Measurements from ENCODE around the gene BABAM1. TPM values are rescaled to one million over a fixed set of nuclear protein-coding genes. Genes with fewer than 3 reads are reported as not detected.
"Not testable (repeated sequence)": the region's sequence is repeated elsewhere in the genome, so short reads cannot be mapped to it uniquely, and the experiment has no call there.

BABAM1 gene
- total RNA-seq, 1 experiment from 2014 or later: 83.9 TPM

GRCh38 chr19:17262557-17262956 lies 4.7 kb upstream of the BABAM1 start:
- no peaks in the 10 kb centered on the region for H3K36me3 ChIP-seq (ENCODE audit: insufficient read depth, low read length)
- no peaks in the 10 kb centered on the region for H3K9me2 ChIP-seq (replicated peaks; ENCODE audit: insufficient read depth, low read length)
- H3K9me3 ChIP-seq (ENCODE audit: low read length): no peaks in the 10 kb centered on the region
- H2AFZ ChIP-seq (ENCODE audit: low read length): no peak overlapping the region
- no peak overlapping the region for H3K27ac ChIP-seq (ENCODE audit: low read length)
- H4K20me1 ChIP-seq (ENCODE audit: insufficient read depth, low read depth, low read length): no peaks in the 10 kb centered on the region
- H3K4me3 ChIP-seq (ENCODE audit: low read length): no peak overlapping the region
- H3K79me2 ChIP-seq (ENCODE audit: low read length): peaks cover under 1% of the 10 kb centered on the region; the same call in 1 of the 2 replicates
- H3K27me3 ChIP-seq (ENCODE audit: low read length): no peaks in the 10 kb centered on the region
- no peak for DNase-seq
- peaks cover 18% of the 10 kb centered on the region for H3K4me1 ChIP-seq (ENCODE audit: low read length)
- no peak overlapping the region for H3K9ac ChIP-seq (ENCODE audit: low read length)
- H3K4me2 ChIP-seq (ENCODE audit: low read depth, low read length, poor library complexity, severe bottlenecking): no peak overlapping the region

DNA sequence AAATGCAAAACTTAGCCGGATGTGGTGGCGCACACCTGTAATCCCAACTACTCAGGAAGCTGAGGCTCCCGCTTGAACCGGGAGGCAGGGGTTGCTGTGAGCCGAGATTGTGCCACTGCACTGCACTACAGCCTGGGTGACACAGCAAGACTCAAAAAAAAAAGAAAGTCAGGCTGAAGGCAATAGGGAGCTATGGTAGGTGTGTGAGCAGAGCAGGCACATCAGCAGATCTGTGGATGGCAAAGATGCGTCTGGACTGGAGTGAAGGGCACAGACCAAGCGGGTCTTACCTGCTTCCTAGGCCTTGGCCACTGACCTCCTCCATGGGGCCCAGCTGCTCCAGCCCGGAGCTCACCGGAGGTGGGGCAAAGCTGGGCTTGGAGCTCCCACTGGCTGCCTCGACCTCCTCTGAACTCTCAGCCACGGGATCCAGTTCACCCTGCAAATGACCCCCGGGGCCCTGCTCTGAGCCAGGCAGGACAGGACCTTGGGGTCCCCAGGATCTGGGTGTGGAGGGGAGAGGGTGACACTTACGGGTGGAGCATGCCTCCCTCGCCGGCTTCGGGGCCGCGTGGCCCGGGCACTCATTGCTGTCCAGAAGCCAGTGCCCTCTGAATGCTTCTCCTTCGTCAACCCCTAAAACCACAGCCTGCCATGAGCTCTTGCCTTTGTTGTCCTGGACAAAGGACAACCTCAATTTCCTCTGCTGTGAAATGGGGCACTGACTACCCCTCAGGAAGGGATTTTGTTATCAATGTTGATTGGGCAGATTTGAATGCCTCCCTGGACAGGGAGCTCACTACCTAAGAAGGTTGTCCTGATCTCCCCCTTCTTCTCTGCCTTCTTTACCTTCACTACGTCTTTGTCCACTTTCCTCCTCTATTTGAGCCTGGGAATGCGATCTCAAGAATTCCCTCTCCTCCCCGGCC lies 3.3 kb upstream of the BABAM1 start:
- Histone ChIP-seq H3K4me2 (ENCODE audit: low read depth, low read length, poor library complexity, severe bottlenecking) (no peak overlapping the region), H3K9ac (ENCODE audit: low read length) (no peak overlapping the region), H3K79me2 (ENCODE audit: low read length) (peaks cover 15% of the 10 kb centered on the region), H3K4me1 (ENCODE audit: low read length) (peaks cover 28% of the 10 kb centered on the region), H2AFZ (ENCODE audit: low read length) (no peak overlapping the region), H3K9me2 (replicated peaks; ENCODE audit: insufficient read depth, low read length) (no peaks in the 10 kb centered on the region), H3K9me3 (ENCODE audit: low read length) (no peaks in the 10 kb centered on the region), H4K20me1 (ENCODE audit: insufficient read depth, low read depth, low read length) (no peaks in the 10 kb centered on the region), H3K27ac (ENCODE audit: low read length) (no peak overlapping the region), H3K27me3 (ENCODE audit: low read length) (no peaks in the 10 kb centered on the region), H3K4me3 (ENCODE audit: low read length) (no peak overlapping the region), H3K36me3 (ENCODE audit: insufficient read depth, low read length) (no peaks in the 10 kb centered on the region)
- no peak for DNase-seq

DNA sequence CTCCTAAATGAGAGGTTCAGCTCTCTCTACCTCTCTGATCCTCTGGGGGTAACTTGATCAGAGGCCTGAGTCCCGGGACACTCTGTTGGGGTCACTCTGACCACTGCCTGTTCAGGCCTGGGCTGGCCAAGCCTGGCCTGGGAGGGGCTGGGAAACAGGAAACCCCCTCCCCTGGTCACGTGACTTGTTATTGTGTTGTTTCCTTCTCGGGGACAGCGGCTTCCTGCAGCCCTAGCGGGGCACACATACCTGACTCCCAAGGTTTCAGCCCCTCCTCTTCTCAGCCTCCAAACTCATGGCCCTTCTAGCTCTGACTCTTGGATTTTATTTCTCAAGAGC lies 2.6 kb upstream of the BABAM1 start, which contains the start of gene USHBP1:
Gene USHBP1, minus strand, starts transcription at position 105 of the 339 bp plus-strand sequence. CDS start 446 bp downstream, outside the sequence.
- DNase-seq: no peak
- H3K4me1 ChIP-seq (ENCODE audit: low read length): peaks cover 29% of the 10 kb centered on the region

GRCh38 chr19:17266026-17266425 lies 1.2 kb upstream of the BABAM1 start:
- Histone ChIP-seq H3K4me2 (ENCODE audit: low read depth, low read length, poor library complexity, severe bottlenecking) (peak overlapping the region; percentile 75), H3K27me3 (ENCODE audit: low read length) (no peaks in the 10 kb centered on the region), H3K27ac (ENCODE audit: low read length) (peak overlapping the region; percentile 93), H3K36me3 (ENCODE audit: insufficient read depth, low read length) (no peaks in the 10 kb centered on the region), H3K79me2 (ENCODE audit: low read length) (peaks cover 17% of the 10 kb centered on the region), H3K9me3 (ENCODE audit: low read length) (no peaks in the 10 kb centered on the region), H3K4me3 (ENCODE audit: low read length) (peak overlapping the region; percentile 40), H3K4me1 (ENCODE audit: low read length) (peaks cover 23% of the 10 kb centered on the region), H4K20me1 (ENCODE audit: insufficient read depth, low read depth, low read length) (no peaks in the 10 kb centered on the region), H2AFZ (ENCODE audit: low read length) (no peak overlapping the region), H3K9ac (ENCODE audit: low read length) (peak overlapping the region; percentile 59), H3K9me2 (replicated peaks; ENCODE audit: insufficient read depth, low read length) (no peaks in the 10 kb centered on the region)
- no peak for DNase-seq

More for the DNA sequence above, 2.6 kb upstream of the BABAM1 start, which contains the start of gene USHBP1:
- Histone ChIP-seq H3K4me2 (ENCODE audit: low read depth, low read length, poor library complexity, severe bottlenecking) (no peak within 1 kb of the TSS), H3K9ac (ENCODE audit: low read length) (no peak within 1 kb of the TSS), H3K27ac (ENCODE audit: low read length) (no peak within 1 kb of the TSS), H2AFZ (ENCODE audit: low read length) (no peak within 1 kb of the TSS), H3K9me2 (replicated peaks; ENCODE audit: insufficient read depth, low read length) (no peaks in the 10 kb centered on the region), H3K27me3 (ENCODE audit: low read length) (no peaks in the 10 kb centered on the region), H3K4me3 (ENCODE audit: low read length) (no peak within 1 kb of the TSS), H3K36me3 (ENCODE audit: insufficient read depth, low read length) (no peaks in the 10 kb centered on the region), H4K20me1 (ENCODE audit: insufficient read depth, low read depth, low read length) (no peaks in the 10 kb centered on the region), H3K9me3 (ENCODE audit: low read length) (no peaks in the 10 kb centered on the region), H3K79me2 (ENCODE audit: low read length) (peaks cover 17% of the 10 kb centered on the region)

- H3K9me2 ChIP-seq (replicated peaks; ENCODE audit: insufficient read depth, low read length): no peaks in the 10 kb centered on the region
- H3K9ac ChIP-seq (ENCODE audit: low read length): peak overlapping the region; percentile 59
- H3K4me2 ChIP-seq (ENCODE audit: low read depth, low read length, poor library complexity, severe bottlenecking): peak overlapping the region; percentile 75
- peak overlapping the region; percentile 40; the same call in 1 of the 2 replicates for H3K4me3 ChIP-seq (ENCODE audit: low read length)
- H4K20me1 ChIP-seq (ENCODE audit: insufficient read depth, low read depth, low read length): no peaks in the 10 kb centered on the region
- H3K27me3 ChIP-seq (ENCODE audit: low read length): no peaks in the 10 kb centered on the region
- H3K9me3 ChIP-seq (ENCODE audit: low read length): no peaks in the 10 kb centered on the region
- peaks cover 21% of the 10 kb centered on the region for H3K4me1 ChIP-seq (ENCODE audit: low read length)
- peaks cover 17% of the 10 kb centered on the region for H3K79me2 ChIP-seq (ENCODE audit: low read length)
- no peak overlapping the region for H2AFZ ChIP-seq (ENCODE audit: low read length)
- peak overlapping the region; percentile 93 for H3K27ac ChIP-seq (ENCODE audit: low read length)
- peaks cover 4% of the 10 kb centered on the region; the same call in 1 of the 2 replicates for H3K36me3 ChIP-seq (ENCODE audit: insufficient read depth, low read length)
- no peak for DNase-seq
Measured at GRCh38 chr19:17266589-17266974, 661 bp upstream of the BABAM1 start.

DNA sequence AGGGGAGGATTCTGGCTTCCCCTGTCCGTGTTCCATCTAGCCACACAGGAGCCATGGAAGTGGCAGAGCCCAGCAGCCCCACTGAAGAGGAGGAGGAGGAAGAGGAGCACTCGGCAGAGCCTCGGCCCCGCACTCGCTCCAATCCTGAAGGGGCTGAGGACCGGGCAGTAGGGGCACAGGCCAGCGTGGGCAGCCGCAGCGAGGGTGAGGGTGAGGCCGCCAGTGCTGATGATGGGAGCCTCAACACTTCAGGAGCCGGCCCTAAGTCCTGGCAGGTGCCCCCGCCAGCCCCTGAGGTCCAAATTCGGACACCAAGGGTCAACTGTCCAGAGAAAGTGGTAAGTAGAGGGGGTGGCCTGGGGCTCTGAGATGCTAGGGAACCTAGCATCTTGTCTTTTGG lies 1.5 kb downstream of the BABAM1 start:
- Histone ChIP-seq H2AFZ (ENCODE audit: low read length) (no peak overlapping the region), H3K36me3 (ENCODE audit: insufficient read depth, low read length) (peaks cover 4% of the 10 kb centered on the region; the same call in 1 of the 2 replicates), H3K9ac (ENCODE audit: low read length) (peak overlapping the region; percentile 82), H3K9me3 (ENCODE audit: low read length) (no peaks in the 10 kb centered on the region), H3K27ac (ENCODE audit: low read length) (no peak overlapping the region), H3K79me2 (ENCODE audit: low read length) (peaks cover 17% of the 10 kb centered on the region), H4K20me1 (ENCODE audit: insufficient read depth, low read depth, low read length) (no peaks in the 10 kb centered on the region), H3K4me1 (ENCODE audit: low read length) (peaks cover 21% of the 10 kb centered on the region), H3K9me2 (replicated peaks; ENCODE audit: insufficient read depth, low read length) (no peaks in the 10 kb centered on the region), H3K4me2 (ENCODE audit: low read depth, low read length, poor library complexity, severe bottlenecking) (peak overlapping the region; percentile 71), H3K4me3 (ENCODE audit: low read length) (peak overlapping the region; percentile 93), H3K27me3 (ENCODE audit: low read length) (no peaks in the 10 kb centered on the region)
- DNase-seq: no peak

- H3K4me1 ChIP-seq (ENCODE audit: low read length); H3K27me3 ChIP-seq (ENCODE audit: low read length); H3K4me2 ChIP-seq (ENCODE audit: low read depth, low read length, poor library complexity, severe bottlenecking); H3K9me3 ChIP-seq (ENCODE audit: low read length); H3K9me2 ChIP-seq (replicated peaks; ENCODE audit: insufficient read depth, low read length); H3K9ac ChIP-seq (ENCODE audit: low read length); DNase-seq; H2AFZ ChIP-seq (ENCODE audit: low read length); H3K79me2 ChIP-seq (ENCODE audit: low read length); H3K27ac ChIP-seq (ENCODE audit: low read length); H3K4me3 ChIP-seq (ENCODE audit: low read length); H4K20me1 ChIP-seq (ENCODE audit: insufficient read depth, low read depth, low read length): not testable (repeated sequence)
- peaks cover 16% of the 10 kb centered on the region for H3K36me3 ChIP-seq (ENCODE audit: insufficient read depth, low read length)
Measured at GRCh38 chr19:17274892-17275291, 7.6 kb downstream of the BABAM1 start.

GRCh38 chr19:17275441-17276175 lies 8.4 kb downstream of the BABAM1 start:
- H3K4me1 ChIP-seq (ENCODE audit: low read length): no peaks in the 10 kb centered on the region
- H3K4me2 ChIP-seq (ENCODE audit: low read depth, low read length, poor library complexity, severe bottlenecking): no peak overlapping the region
- no peaks in the 10 kb centered on the region for H4K20me1 ChIP-seq (ENCODE audit: insufficient read depth, low read depth, low read length)
- no peaks in the 10 kb centered on the region for H3K9me2 ChIP-seq (replicated peaks; ENCODE audit: insufficient read depth, low read length)
- no peak for DNase-seq
- peaks cover 16% of the 10 kb centered on the region for H3K36me3 ChIP-seq (ENCODE audit: insufficient read depth, low read length)
- H3K9ac ChIP-seq (ENCODE audit: low read length): no peak overlapping the region
- H3K27me3 ChIP-seq (ENCODE audit: low read length): no peaks in the 10 kb centered on the region
- H3K79me2 ChIP-seq (ENCODE audit: low read length): no peaks in the 10 kb centered on the region
- H3K27ac ChIP-seq (ENCODE audit: low read length): no peak overlapping the region
- H2AFZ ChIP-seq (ENCODE audit: low read length): no peak overlapping the region
- no peak overlapping the region for H3K4me3 ChIP-seq (ENCODE audit: low read length)
- H3K9me3 ChIP-seq (ENCODE audit: low read length): no peaks in the 10 kb centered on the region

Data from Karpas-422 (cell line).